Measurements from ENCODE around the gene TMEM179.
"Not testable (repeated sequence)": the region's sequence is repeated elsewhere in the genome, so short reads cannot be mapped to it uniquely, and the experiment has no call there.

Gene TMEM179

DNA sequence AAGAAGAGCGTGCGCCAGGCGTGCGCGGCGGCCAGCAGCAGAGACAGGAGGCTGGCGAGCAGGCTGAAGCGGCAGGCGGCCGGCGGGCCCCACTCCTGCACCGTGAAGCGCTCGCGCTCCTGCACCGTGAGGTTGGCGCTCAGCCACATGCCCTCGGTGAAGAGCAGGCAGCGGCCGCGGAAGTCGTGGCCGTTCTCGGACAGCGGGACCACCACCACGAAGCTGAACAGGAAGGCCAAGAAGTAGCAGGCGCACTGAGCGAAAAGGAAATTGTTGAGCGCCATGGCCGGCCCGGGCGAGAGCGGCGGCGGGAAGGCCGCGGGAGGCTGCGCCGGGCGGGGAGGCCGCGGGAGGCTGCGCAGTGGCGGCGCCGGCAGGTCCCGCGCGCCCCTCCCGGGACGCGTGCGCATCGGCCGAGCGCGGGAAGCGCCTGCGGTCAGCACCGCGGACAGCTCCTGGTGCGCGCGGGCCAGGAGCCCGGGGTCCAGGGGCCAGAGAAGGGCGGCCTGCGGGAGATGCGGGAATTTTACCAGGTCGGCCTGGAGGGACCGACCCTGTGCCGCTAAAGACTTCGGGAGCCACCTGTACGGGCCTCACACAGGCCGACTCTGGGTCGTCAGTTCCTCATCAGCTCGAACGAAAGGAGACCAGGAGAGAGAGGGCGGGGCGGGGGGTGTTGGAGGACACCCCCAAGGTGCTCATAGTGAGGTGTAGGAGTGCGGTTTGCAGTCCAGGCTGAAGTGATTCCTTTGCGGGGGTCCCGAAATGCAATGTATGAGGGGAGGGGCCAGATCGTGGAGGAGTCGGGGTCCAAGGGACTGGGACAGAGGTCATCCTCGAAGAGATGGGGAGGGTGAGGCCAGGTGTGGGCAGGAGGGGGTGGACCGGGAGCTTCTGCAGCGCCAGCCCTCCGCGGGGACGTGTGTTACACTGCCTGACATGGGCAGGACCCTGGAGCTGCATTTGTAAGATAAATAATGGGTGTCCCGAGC lies at the start of gene TMEM179:
TMEM179 (minus strand) TSS at position 315 of the 992 bp plus-strand sequence; CDS start at position 284, 31 bp downstream.
- DNase-seq: no peak

DNA sequence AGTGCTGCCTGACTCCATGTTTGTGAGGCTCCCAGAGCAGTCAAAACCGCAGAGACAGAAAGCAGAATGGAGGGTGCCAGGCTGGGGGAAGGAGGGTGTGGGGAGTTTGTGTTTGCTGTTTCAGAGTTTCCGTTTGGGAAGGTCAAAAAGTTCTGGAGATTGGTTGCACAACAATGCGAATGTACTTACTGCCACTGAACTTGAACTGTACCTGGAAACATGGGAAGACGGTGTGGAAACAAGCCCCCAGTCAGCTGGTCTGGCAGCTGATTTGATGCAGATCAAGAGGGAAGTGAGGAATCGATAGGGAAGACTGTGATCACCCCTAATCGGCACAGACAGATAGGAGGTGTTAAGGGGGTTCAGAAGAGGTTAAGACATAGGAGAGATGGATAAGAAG lies 49.5 kb upstream of the TMEM179 start:
- DNase-seq: no peak

DNA sequence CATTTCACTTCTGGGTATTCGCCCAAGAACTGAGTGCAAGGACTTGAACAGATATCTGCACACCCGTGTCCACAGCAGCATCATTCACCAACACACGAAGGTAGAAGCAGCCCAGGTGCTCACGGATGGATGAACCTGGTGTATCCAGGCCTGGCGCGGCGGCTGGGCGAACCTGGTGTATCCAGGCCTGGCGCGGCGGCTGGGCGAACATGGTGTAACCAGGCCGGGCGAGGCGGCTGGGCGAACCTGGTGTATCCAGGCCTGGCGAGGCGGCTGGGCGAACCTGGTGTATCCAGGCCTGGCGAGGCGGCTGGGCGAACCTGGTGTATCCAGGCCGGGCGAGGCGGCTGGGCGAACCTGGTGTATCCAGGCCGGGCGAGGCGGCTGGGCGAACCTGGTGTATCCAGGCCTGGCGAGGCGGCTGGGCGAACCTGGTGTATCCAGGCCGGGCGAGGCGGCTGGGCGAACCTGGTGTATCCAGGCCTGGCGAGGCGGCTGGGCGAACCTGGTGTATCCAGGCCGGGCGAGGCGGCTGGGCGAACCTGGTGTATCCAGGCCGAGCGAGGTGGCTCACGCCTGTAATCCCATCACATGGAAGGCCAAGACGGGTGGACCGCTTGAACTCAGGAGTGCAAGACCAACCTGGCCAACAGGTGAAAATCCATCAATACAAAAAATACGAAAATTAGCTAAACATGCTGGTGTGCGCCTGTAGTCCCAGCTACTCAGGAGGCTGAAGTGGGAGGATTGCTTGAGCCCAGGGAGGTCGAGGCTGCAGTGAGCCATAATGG lies 48.8 kb upstream of the TMEM179 start:
- DNase-seq: not testable (repeated sequence)

DNA sequence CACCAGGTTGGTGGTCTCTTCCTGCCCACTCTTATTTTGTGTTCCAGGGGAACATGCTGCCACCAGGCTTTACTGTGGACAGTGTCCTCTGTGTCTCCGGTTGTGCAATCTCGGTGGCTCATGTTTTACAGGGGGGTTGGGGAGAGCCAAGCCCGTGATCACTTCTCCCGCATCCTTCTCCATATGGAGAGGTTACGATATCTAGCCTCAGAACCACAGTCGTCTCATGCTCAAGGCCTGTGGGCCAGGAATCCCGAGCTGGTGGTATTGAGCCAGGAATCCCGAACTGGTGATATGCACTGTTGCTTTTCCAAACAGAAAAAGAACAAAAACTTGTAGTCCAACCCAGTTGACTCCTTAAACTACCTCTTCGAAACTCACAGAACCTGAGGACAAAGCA lies 47.8 kb upstream of the TMEM179 start:
- DNase-seq: no peak

DNA sequence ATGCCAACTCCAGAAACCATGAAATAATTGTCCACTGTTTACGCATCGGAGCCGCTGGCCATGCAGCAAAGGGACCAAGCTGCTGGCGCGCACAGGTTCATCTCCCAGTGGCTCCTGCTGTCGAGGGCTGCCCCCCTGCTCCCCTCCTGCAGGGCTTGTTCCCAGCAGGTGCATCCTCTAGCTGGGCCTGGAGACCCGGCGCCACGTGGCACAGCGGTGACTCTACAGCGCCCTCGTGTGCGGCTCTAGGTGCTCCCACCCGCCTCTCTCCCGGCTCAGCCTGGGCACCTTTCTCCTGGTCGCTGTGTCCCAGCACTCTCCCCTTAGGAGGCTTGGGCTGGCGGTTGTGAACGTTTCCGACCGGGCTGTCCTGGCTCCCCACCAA lies 47.3 kb upstream of the TMEM179 start:
- no peak for DNase-seq

DNA sequence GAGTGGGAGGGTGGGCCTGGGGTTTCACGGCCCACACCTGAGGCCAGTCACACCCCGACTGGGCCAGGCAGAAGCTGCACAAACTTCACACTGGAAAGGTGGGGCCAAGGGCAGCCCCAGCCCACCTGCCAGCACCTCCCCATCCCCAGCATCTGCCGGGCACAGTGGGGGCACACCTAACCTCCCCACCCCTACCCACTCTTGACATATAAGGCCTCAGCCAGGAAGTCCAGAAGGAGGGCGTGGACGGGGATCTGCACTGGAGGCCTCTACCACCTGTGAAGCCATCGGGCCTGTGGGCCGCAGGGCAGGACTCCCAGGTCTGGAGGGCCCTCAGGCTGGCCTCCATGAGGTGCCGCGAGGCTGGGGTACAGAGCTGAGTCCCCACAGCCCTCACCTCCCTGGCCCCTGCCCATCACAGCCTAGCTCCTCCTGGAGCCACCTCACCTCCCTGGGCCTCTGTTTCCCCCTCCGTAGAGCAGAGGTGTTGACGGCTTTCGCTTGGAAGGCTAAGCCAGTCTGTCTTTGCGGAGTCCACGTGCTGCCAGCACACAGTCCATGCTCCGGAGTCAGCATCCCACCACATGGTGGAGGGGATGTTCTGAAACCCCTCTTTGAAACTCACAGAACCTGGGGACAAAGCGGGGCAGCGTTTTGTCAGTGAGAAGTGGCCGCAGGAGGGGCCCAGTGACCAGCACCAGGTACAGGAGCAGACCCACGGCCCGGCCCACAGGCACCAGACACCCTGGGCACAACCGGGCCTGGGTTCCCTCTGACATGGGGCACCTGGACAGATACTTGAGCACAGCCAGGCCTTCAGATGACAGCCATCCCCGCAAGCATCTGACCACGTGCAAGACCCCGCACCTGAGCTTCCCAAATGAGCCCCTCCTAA lies 46.7 kb upstream of the TMEM179 start:
- DNase-seq: no peak

DNA sequence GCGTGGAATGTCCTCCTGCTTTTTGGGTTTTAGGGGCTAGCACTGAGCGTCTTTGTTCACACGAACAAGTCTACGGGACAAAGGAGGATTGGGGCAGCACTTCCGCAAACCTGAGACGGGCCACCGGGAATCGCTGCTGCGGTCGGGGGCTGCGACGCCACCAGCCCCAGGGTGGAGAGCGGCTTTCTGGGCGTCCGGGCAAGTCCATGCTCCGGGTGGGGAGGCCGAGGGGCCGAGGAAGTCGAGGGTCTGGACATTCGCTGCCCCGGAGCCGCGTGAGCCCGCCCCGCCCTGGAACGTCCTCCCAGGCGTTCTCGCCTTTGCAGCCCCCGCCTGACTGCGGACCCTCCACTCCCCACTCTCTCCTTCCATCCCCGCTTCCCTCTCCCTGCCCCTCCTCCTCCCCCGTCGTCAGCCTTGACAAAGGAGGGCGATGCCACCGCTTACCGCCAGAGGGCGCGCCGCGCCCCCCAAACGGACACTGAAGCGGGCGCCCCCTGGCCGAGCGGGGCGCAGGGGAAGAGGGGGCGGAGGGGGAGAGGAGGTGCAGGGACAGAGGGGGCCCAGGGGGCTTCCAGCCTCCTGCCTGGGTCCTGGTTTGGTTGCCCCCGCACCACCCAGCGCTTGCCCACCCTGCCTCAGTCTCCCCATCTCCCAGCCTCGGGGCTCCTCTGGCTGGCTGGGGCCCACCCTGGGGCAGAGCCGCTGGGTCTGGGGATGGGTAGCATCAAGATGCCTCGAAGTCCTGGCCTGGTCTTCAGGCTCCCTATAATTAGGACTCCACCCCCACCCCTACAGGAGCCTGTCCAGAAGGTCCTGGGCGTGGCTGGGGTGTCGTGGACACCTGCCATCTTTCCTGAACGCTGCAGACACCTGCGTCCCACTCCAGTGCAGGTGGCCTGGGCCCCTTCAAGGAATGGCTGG lies 45.7 kb upstream of the TMEM179 start:
- DNase-seq: peak; percentile 60

DNA sequence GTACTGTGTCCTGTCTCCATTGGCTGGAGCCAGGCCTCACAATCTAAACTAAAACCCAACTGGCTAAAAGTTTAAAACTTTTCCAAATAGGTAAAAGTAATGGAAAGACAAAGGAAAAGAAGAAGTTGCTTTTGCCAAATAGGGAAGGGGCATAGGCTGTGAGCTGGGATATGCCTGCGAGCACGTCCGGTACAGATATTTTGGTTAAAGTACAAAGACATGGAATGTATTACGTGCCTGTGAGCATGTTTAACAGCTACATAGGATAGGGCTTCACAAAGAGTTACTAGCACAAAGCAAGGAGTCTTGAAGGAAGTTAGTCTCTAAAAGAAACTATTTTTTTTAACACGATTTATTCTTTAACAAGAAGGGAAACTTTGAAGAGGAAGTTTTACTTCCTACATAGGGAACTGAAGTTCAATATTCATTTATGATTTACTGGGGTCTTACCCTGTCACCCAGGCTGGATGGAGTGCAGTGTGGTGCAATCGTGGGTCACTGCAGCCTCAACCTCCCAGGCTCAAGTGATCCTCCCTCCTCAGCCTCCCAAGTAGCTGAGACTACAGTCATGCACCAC lies 43.0 kb upstream of the TMEM179 start:
- no peak for DNase-seq

DNA sequence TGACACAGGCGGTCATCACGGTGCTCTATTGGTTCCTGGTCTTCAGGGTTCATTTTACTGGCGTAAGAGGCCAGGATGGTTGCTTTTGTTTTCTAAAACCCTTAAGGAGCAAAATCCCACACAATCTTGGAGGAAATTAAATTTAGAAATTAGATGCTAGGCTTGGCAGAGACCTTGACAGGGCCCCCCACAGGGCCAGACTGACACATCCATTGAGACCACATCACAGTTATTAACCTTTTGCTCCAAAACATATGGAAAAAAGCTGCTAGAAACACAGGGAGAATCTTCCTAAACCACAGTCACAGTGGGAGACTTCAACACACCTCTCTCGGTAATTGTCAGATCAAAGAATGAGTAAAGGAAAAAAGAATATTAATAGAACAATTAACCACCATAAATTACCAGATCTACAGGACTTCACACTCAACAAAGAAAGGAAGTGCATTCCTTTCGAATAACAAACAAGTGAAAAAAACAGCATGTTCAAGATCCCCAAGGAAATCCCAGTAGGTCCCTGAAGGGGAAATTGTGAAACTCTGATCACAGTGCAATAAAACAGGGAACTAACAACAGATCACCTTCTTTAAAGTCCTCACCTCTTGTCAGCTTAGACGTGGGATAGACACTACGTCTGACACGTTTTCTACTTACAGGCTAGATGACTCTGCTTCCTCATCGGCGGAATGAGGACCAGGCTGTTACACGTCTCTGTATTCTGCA lies 40.2 kb upstream of the TMEM179 start:
- DNase-seq: no peak

DNA sequence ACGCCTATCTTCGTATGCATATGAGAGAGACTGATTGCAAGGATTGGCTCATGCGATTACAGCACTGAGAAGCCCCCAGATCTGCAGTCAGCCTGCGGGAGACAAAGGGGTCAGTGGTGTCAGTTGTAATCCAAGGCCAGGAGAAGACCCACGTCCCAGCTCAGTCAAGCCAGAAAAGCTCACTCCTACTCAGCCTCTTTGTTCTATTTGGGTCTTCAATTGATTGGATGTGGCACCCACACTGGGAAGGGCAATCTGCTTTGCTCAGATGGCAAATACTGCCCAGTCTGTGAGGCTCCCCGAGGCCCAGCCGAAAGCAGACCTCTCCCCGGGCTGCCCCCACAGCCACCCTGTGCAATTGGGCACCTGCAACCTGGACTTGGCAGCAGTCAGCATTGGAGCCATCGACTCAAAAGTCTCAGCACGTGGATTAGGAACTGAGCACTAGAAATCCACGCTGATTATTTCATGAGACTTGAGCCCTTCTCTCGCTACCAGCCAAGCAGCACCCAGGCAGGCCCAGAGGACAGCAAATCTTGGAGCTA lies 39.6 kb upstream of the TMEM179 start:
- DNase-seq: no peak

DNA sequence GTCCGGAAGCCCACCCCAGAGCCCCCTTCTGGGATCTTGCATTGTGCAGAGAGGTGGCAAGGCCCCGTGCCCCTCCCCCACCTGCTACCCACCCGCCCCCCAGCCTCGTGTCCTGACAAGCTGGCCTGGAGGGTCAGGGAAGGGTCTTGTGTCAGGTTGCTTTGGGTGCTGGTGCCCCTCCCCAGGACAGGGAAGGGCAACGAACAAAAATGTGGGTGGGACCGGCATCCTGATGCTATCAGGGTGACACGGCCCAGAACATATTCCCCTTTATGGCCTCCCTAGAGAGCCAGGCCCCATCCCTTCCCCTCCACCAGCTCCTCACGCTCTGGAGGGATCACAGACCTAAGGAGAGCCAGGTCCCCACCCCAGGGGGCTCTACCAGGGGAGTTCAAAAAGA lies 38.7 kb upstream of the TMEM179 start:
- DNase-seq: no peak

DNA sequence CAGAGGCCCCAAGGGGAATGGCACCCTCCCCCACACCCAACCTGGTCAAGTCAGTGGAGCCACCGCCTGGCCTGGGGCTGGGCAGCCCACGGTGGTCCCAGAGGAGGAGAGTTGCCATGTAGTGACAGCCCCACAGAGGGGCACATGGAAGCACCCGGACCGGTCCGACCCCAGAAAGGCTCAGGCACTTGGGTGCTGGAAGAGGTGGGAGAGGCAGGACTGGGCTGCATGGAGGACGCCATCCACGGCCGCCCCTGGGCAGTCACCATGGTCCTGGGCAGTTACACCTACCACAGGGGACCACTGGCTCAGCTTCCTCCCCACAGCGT lies 37.9 kb upstream of the TMEM179 start:
- DNase-seq: no peak

DNA sequence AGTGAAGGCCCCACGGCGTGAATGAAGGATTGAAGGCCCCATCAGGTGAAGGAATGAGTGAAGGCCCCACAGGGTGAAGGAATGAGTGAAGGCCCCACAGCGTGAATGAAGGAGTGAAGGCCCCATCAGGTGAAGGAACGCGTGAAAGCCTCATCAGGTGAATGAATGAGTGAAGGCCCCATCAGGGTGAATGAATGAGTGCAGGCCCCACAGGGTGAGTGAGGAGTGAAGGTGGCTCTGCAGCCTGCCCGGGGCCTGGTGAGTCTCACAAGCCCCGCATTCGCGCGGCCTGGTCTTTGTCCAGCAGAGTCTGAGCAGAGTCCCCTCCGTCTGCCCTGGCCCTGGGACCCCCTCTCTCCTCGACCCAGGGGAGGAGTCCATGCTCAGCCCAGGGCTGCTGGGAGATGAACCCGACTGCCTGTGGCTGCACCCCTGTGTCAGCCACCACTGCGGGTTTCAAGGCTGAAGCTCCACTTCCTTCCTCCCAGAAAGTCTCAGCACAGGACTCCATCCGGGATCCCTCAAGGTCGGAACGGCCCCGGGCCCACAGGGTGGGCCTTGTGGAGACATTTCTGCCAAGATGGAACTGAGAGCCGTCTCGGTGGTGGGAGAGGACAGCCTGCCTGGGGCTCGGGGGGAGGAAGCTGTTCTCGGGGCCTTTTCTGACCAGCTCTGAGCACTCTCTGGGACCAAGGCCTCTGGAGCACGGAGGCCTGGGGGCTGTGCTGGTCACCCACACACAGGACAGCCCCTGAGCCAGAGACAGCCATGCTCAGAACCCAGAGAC lies 37.4 kb upstream of the TMEM179 start:
- DNase-seq: no peak

DNA sequence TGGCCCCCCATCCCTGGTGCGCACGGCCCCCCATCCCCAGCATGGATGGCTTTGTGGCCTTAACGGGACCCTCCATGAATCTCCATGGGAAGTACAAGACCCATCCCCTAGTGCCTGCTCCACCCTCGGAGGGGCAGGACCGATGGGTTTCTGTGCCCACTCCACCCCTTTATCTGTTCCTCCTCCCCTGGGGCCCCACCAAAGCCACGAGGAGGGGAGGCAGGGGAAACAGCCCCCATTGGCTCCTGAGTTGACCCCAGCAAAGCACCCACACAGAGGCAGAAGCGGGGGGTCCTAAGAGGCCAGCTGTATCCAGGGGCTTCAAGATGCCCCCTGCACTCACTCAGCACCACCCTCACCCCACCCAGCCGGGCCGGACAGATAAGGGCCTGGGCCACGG lies 36.1 kb upstream of the TMEM179 start:
- no peak for DNase-seq

DNA sequence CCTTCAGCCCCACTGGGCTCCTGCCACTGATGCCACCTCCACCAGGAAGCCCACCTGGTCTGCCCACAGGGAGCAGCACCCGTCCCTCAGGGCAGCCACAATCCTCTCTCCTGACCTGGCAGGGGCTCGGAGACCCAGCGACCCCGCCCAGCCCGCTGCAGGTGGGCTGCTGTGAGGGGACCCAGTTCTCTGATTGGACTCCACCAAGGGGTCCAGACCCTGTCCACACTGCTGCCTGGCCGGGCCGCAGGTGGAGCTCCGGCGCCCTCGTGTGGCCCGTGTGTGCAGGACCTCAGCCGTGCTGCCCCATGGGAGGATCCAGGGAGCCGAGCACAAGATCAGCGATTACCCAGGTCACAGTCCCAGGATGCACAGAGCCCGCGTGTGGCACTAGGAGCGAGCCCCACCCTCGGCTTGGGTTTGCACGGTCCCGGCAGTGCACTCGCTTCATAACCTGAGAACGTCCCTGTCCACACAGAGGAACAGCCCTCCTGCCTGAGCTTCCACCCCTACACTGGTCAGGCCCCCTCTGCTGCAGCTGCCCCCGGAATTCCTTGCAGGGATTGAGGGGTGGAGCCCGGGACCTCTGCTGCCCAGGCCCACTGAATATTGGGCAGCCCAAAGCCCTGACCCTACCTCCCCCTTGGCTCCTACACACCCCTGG lies 35.4 kb upstream of the TMEM179 start:
- peak; percentile 63 for DNase-seq

DNA sequence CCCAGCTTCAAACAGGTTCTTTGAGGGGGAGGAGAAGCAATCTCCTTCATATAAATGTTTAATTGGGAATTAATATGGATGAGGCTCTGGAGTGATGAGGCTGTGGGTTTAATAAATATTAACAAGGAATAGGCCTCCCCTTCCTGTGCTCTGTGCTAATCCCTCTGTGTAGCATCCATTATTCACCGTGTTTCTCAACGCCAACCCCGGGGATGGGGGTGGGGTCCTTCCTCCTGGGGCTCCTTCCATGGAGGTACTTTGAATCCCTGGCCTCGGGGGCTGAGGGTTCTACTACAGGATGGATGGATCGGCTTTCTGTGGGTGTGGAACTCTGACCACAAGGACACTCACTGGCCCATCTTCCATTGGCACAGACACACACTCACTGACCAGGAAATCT lies 34.9 kb upstream of the TMEM179 start:
- DNase-seq: no peak

DNA sequence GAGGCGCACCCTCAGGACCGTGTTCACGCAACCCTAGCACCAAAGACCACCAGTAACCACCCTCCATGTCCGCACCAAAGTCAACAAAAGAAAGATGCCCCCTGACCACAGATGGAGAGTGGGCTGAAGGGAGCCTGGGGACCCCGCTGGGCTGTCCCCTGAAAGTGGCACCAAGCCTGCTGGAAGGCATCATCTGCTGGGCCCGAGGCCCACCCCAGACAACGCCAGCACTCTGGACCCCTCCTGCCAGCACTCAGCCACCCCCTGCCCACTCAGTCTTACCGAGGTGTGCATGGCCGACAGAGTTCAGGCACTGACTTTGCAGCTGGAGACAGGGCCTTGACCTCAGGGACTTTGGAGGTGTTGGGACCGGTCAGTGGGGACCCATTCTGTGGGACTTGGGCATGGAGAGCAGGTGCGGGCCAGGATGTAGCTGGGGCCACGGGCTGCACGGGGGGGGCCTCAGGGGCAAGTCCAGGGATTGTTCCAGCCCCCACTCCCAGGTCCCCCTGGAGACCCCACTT lies 34.4 kb upstream of the TMEM179 start:
- DNase-seq: no peak

DNA sequence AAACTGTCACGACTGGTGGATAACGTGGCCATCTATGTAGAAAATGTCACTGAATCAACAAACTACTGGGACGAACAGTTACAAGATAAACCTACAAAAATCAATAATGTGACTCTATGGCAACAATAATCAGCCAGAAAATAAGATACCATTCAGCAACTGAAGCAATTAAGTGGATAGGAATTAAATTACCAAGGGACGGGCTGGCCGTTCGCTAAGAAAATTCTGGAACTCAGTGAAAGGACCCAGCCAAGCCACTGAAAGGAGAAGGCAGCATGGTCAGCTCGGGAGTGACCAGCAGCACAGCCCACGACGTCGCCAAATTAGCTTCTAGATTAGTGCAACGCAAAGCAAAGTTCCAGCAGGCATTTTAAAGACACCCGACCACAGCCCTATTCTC lies 33.6 kb upstream of the TMEM179 start:
- no peak for DNase-seq

DNA sequence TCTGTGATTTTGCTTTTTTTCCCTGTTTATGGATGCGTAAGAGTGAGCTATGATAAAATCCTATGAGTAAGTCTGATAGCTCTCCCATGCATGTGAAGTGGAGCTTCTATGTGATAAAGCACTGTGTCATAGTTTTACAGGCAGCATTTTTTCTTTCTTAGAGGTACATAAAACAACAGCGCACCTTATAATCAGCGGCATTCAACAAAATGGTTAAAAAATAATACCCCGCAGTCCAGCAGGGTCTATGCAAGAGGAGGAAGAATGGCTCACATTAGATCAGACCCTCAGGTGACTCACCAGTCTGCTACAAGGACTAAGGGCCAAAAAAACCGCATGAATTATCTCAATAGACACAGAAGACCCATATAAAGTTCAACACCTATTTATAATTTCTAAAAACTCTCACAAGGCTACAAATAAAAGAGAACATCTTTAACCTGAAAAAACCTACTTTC lies 33.0 kb upstream of the TMEM179 start:
- peak; percentile 9 for DNase-seq

Measured in OCI-M1 (cell line).